22Rv1 (cell line): ENCODE data around the gene NTPCR.

Source experiments
- CTCF ChIP-seq: fragments of 450-650 bp; IDR thresholded peaks from 2 replicates; pipeline ENCODE4 v1.5.1; 2017; ENCODE audit warnings: mild to moderate bottlenecking
- ZFX ChIP-seq: fragments of 450-650 bp; IDR thresholded peaks from 2 replicates; pipeline ENCODE4 v1.6.1; 2017; ENCODE audit warnings: antibody characterized with exemption, borderline replicate concordance

DNA sequence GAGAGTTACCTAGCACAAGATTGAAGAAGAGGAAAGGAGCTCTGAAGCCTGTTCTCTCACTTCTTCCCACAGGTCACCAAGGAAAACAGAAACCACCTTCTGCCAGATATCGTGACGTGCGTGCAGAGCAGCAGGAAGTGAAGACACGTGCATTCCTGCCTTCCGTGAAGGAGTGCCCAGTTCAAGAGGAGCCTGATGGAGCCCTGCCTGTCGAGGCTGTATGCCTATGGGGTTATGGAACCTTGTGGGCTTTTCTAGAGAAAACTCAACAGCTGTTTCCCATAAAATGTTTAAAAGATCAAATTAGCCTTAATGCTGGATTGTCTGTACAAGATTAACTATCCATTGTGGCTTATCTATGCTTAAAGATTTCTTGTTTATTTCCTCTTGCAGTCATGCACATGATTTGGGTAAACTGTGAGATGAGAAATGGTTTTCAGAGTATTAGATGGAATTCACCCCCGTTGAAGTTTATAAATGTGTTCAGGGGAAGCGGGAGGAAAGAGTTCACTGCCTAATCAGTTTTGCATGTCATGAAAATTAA is 27.8 kb downstream of the NTPCR start:
- TF ChIP-seq CTCF (no peak), ZFX (no peak)
